SK-N-SH treated with all-trans-retinoic acid at 6 μM for 48 hours (cell line): ENCODE data around the gene AGAP2.

Experiments used
- ATAC-seq: fragments of 200-7000 bp; cut with Tn5 transposase; 3 replicates; pipeline ENCODE4 v1.9.1; 2020; ENCODE audit warnings: mild to moderate bottlenecking, moderate library complexity
- BACH2 ChIP-seq: fragments of 250-450 bp; sonication (Bioruptor Pico); IDR thresholded peaks from 2 replicates; pipeline ENCODE4 v1.9.0; 2021; ENCODE audit warnings: mild to moderate bottlenecking, borderline replicate concordance
- CSRNP3 ChIP-seq: fragments of 250-450 bp; sonication (Bioruptor Pico); IDR thresholded peaks from 2 replicates; pipeline ENCODE4 v1.5.1; 2021; ENCODE audit warnings: mild to moderate bottlenecking, moderate library complexity
- ESRRG ChIP-seq: fragments of 250-450 bp; sonication (Bioruptor Pico); IDR thresholded peaks from 2 replicates; pipeline ENCODE4 v1.6.1; 2021; ENCODE audit warnings: mild to moderate bottlenecking
- GLIS3 ChIP-seq: fragments of 250-450 bp; sonication (Bioruptor Pico); IDR thresholded peaks from 2 replicates; pipeline ENCODE4 v1.5.0; 2020; ENCODE audit warnings: mild to moderate bottlenecking, moderate library complexity
- ISL1 ChIP-seq: fragments of 250-450 bp; sonication (Bioruptor Pico); IDR thresholded peaks from 2 replicates; pipeline ENCODE4 v2.1.2; 2022; ENCODE audit warnings: mild to moderate bottlenecking, moderate library complexity
- OSR1 ChIP-seq: fragments of 250-450 bp; sonication (Bioruptor Pico); IDR thresholded peaks from 2 replicates; pipeline ENCODE4 v1.8.0; 2022; ENCODE audit warnings: moderate library complexity, mild to moderate bottlenecking, inconsistent platforms
- POU6F1 ChIP-seq: fragments of 250-450 bp; sonication (Bioruptor Pico); IDR thresholded peaks from 2 replicates; pipeline ENCODE4 v1.8.0; 2021; ENCODE audit warnings: low read depth, mild to moderate bottlenecking, moderate library complexity, borderline replicate concordance
- PPARA ChIP-seq: fragments of 250-450 bp; sonication (Bioruptor Pico); IDR thresholded peaks from 2 replicates; pipeline ENCODE4 v1.5.0; 2020; ENCODE audit warnings: mild to moderate bottlenecking, borderline replicate concordance
- RARB ChIP-seq: fragments of 250-450 bp; sonication (Bioruptor Pico); IDR thresholded peaks from 2 replicates; pipeline ENCODE4 v1.8.0; 2021; ENCODE audit warnings: mild to moderate bottlenecking, moderate library complexity
- SNAI2 ChIP-seq: fragments of 250-450 bp; sonication (Bioruptor Pico); IDR thresholded peaks from 2 replicates; pipeline ENCODE4 v1.5.0; 2020; ENCODE audit warnings: mild to moderate bottlenecking, moderate library complexity
- TCF4 ChIP-seq: fragments of 250-450 bp; sonication (Bioruptor Pico); IDR thresholded peaks from 2 replicates; pipeline ENCODE4 v1.8.0; 2021; ENCODE audit warnings: mild to moderate bottlenecking, moderate library complexity, borderline replicate concordance
- TOX ChIP-seq: fragments of 250-450 bp; sonication (Bioruptor Pico); IDR thresholded peaks from 2 replicates; pipeline ENCODE4 v1.8.0; 2021; ENCODE audit warnings: mild to moderate bottlenecking, moderate library complexity, borderline replicate concordance
- ZC3H10 ChIP-seq: fragments of 250-450 bp; sonication (Bioruptor Pico); IDR thresholded peaks from 2 replicates; pipeline ENCODE4 v1.5.1; 2021; ENCODE audit warnings: mild to moderate bottlenecking, moderate library complexity
- ZFP3 ChIP-seq: fragments of 250-450 bp; sonication (Bioruptor Pico); IDR thresholded peaks from 2 replicates; pipeline ENCODE4 v1.5.0; 2020; ENCODE audit warnings: mild to moderate bottlenecking, moderate library complexity
- ZNF565 ChIP-seq: fragments of 450-650 bp; formaldehyde crosslinking; conservative IDR thresholded peaks from 2 replicates; pipeline ENCODE4 v1.5.0; 2020; ENCODE audit warnings: low read depth, mild to moderate bottlenecking, moderate library complexity
- ZNF70 ChIP-seq: fragments of 450-650 bp; formaldehyde crosslinking; IDR thresholded peaks from 2 replicates; pipeline ENCODE4 v1.5.0; 2020; ENCODE audit warnings: mild to moderate bottlenecking, moderate library complexity
- TF ChIP-seq, protein P1 (sequence below): fragments of 250-450 bp; sonication (Bioruptor Pico); IDR thresholded peaks from 2 replicates; pipeline ENCODE4 v1.8.0; 2020; ENCODE audit warnings: mild to moderate bottlenecking, moderate library complexity, borderline replicate concordance

Gene AGAP2

GRCh38 chr12:57720606-57721595 is 17.6 kb downstream of the AGAP2 start:
- ATAC-seq: no peak
- TF ChIP-seq POU6F1 (CRISPR knock-in tag): no peak

GRCh38 chr12:57719777-57720605 is 18.6 kb downstream of the AGAP2 start:
- TF ChIP-seq, protein P1, sequence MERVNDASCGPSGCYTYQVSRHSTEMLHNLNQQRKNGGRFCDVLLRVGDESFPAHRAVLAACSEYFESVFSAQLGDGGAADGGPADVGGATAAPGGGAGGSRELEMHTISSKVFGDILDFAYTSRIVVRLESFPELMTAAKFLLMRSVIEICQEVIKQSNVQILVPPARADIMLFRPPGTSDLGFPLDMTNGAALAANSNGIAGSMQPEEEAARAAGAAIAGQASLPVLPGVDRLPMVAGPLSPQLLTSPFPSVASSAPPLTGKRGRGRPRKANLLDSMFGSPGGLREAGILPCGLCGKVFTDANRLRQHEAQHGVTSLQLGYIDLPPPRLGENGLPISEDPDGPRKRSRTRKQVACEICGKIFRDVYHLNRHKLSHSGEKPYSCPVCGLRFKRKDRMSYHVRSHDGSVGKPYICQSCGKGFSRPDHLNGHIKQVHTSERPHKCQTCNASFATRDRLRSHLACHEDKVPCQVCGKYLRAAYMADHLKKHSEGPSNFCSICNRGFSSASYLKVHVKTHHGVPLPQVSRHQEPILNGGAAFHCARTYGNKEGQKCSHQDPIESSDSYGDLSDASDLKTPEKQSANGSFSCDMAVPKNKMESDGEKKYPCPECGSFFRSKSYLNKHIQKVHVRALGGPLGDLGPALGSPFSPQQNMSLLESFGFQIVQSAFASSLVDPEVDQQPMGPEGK (CRISPR knock-in tag): no peak
- TF ChIP-seq ZC3H10 (CRISPR knock-in tag) (no peak), TCF4 (no peak), PPARA (no peak), OSR1 (CRISPR knock-in tag) (no peak), GLIS3 (no peak), ESRRG (no peak), TOX (CRISPR knock-in tag) (no peak), ZNF565 (CRISPR knock-in tag) (no peak), RARB (CRISPR knock-in tag) (no peak), CSRNP3 (CRISPR knock-in tag) (no peak), POU6F1 (CRISPR knock-in tag) (no peak), SNAI2 (no peak), BACH2 (CRISPR knock-in tag) (no peak), ZFP3 (CRISPR knock-in tag) (no peak)
- no peak for ATAC-seq

DNA sequence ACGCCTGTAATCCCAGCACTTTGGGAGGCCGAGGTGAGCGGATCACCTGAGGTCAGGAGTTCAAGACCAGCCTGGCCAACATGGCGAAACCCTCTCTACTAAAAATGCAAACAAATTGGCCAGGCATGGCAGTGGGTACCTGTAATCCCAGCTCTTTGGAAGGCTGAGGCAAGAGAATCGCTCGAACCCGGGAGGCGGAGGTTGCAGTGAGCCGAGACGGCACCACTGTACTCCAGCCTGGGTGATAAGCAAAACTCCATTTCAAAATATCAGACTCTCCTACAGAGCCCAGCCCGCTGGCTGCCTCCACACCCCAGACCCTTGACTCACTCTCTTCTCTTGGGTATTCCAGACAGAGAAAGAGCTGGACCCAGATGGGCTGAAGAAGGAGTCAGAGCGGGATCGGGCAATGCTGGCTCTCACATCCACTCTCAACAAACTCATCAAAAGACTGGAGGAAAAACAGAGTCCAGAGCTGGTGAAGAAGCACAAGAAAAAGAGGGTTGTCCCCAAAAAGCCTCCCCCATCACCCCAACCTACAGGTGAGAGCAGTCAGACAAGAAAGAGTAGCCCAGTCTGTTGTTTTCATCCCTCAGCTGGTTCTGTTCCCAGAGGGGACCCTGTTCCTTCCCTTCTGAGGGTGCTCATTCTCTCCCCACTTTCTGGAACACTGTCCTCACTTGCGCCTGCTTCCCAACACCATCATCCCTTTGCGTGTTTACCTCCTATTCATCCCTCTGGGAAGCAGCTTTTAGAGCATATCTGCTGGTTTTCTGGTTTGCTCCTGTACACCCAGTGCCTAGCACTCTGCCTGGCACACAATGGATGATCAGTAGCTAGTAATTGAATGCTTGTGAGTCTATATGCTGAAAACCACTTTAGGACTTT is 19.7 kb downstream of the AGAP2 start:
- no peak for TF ChIP-seq ZNF70 (CRISPR knock-in tag)
- no peak for TF ChIP-seq SNAI2
- TF ChIP-seq OSR1 (CRISPR knock-in tag): no peak
- no peak for TF ChIP-seq ISL1
- no peak for ATAC-seq

DNA sequence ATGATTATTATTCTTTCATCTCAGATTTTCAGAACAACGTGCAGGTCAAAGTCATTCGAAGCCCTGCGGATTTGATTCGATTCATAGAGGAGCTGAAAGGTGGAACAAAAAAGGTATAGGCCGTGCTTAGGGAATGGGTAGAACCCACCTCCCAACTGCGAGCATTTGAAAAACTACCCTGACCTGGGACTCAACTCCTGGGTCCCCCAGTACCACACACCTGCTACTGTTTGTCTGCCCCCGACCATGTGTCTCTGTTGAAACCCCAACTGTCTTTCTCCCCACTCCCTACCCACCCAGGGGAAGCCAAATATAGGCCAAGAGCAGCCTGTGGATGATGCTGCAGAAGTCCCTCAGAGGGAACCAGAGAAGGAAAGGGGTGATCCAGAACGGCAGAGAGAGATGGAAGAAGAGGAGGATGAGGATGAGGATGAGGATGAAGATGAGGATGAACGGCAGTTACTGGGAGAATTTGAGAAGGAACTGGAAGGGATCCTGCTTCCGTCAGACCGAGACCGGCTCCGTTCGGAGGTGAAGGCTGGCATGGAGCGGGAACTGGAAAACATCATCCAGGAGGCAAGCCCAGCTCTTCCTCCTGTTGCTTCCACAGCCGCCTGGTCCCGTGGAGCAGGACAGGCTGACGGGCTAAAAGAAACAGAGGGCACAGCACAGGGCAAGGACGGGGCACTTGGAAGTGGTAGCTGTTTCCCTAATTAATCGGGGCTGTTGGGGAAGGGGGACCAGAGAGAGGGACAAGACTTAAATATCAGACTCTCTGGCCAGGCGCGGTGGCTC is 20.5 kb downstream of the AGAP2 start:
- ATAC-seq: no peak
- TF ChIP-seq ESRRG (no peak), OSR1 (CRISPR knock-in tag) (no peak)
